GM19351 (cell line): Measurements from ENCODE around the gene GTPBP2.

Source experiments
- ATAC-seq: cut with Tn5 transposase; IDR thresholded peaks from one replicate; pipeline ENCODE4 v1.9.1; 2021; ENCODE audit warnings: mild to moderate bottlenecking, moderate library complexity; ENCODE audit not compliant: unreplicated experiment

Gene GTPBP2, protein sequence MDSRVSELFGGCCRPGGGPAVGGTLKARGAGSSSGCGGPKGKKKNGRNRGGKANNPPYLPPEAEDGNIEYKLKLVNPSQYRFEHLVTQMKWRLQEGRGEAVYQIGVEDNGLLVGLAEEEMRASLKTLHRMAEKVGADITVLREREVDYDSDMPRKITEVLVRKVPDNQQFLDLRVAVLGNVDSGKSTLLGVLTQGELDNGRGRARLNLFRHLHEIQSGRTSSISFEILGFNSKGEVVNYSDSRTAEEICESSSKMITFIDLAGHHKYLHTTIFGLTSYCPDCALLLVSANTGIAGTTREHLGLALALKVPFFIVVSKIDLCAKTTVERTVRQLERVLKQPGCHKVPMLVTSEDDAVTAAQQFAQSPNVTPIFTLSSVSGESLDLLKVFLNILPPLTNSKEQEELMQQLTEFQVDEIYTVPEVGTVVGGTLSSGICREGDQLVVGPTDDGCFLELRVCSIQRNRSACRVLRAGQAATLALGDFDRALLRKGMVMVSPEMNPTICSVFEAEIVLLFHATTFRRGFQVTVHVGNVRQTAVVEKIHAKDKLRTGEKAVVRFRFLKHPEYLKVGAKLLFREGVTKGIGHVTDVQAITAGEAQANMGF

DNA sequence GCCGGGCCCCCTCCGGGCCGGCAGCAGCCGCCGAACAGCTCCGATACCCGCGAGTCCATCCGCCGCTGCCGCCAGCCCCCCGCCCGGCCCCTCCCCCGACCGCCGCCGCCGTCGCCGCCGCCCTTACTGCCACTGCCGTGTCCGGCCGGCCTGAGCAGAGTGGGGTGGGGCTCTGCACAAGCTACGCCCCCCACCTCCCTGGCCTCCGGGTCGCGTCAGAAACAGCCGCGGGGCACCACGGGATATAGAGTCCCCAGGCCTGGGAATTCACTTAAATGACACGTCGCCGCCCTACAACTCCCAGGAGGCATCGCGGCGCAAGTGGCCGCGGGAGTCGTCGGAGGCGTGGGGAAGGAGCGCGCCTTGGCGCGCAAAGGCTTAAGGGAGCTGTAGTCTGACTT is at the start of gene GTPBP2:
Gene GTPBP2, minus strand, starts transcription at position 161 of the 401 bp plus-strand sequence. Its CDS starts 102 bp downstream, at position 59.
- ATAC-seq, result peak; percentile 78

DNA sequence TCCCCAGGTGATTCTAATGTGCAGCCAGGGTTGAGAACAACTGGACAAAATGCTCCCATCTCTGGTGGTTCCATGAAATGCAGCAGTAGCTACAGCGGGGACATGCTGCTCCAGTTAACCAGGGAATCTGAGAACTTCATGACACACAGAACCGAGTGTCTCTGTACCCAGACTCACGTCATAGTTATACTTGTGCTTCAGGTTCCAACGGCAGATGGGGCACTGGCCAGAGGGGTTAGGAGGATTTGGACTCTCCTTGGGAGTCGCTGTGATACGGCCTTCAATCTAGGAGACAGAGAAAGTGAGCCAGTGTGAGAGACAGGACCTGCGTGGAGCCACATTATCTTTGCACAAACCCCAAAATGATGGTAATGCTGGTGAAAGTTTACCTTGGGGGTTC is 49.3 kb upstream of the GTPBP2 start:
- ATAC-seq, result no peak

DNA sequence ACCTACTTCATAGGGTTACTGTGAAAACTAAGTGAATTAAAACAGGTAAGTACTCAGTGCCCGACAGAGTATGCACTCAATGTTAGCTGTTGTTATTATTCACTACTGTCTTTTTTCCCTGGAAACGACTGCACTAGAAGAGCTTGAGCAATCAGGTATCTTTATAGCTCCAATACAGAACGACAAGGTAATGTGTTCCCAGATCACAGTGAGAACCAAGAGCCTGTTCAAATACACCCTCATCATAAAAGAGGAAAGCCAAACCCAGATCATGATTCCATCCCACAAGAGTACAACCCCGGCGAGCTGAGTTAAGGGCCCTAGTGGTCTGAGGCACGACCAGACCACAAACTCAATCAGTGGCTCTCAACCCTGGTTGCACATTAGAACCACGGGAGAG is 48.7 kb upstream of the GTPBP2 start:
- ATAC-seq, result no peak

DNA sequence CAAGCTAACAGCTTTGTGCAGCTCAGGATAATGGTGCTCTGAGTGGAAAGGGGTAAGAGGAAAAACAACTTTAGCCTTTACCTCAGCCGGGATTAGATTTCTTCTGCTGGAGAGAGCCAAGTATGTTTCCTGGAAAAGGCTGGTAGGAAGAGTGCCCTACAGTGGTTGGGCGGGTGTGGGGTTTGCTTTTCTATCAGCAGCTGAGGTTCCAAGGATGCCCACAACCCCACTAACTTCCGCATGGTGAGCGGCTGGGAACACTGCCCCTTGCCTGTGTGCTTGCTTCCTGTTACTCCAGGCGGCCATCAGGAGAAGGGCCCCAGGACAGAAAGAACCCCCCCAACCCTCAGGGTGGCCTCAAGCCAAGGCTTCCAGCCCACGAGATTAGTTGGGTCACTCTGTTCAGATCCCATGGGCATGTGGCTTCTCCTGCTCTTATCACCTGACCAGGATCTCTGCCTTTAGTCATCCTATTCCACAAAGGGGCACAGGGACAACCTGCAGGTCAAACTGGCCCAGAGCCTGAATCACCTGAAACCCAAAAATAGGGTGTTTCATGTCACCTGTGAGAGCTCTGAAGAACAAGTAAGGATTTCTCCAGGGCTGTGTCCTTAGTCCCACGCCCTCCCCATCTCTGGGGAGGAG is 48.0 kb upstream of the GTPBP2 start:
- ATAC-seq, result no peak

DNA sequence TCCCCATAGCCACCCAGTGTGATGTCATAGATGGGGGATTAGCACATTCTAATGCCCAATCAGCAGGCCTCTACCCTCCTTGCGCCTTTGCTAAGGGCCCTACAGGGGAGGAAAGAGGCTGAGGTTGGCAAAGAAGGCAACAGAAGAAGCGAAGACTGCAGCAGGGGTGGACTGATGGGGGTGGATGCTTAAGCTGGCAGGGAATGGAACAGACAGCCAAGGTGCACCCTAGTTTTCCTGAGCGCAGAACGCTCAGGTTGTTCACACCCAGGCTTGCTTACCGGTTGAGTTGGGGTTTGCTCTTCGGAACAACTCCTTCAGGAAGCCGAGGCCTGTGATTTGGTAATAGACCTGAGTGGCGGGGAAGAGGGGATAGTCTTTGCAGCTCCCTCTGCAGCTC is 45.9 kb upstream of the GTPBP2 start:
- ATAC-seq, result no peak

DNA sequence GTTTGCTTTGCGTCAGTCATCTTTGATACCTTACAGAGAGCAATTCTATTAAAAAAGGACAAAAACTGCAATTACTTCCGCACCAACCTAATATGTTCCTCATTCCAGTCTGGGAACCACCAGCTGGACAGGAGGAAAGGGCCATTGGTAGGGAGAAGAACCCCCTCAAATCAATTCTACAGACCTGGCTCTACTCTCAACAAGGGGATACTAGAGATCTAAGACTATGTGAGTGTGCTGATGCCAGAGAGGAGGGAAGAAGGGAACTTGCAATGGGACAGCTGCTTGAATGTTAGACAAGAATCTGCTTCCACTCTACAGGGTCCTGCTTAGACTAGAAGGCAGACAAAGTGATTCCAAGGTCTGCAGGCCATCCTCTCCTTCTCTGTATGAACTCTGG is 45.2 kb upstream of the GTPBP2 start:
- ATAC-seq, result no peak

DNA sequence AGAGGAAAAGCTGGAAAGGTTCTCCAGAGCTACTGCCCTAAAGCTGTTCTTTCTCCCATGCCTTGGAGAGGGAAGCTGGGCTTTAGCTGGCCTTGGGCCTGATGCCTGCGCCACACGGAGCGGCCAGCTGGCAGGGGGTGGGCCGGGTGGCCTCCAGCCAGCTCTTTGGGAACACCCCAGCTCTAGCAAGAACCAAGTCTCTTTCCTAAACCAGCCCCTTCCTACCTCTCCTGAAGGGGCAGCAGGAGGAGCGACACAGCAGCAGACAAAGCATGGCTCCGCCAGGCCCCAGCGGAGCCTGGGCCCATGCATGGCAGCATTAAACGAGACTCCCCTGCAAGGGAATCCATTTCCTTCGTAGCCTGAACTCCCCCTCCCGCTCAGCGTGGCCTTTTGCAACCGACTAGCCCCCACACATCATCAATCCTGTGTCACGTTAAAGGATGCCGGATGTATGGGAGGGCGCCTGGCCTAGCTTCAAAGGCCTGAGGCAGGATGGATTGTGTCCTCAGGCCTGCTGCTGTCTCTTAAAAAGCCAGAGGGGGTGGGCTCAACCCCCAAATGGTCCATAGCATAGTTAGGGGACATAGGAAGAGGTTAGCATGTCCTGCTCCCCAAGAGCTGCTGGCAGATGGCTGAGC is 44.5 kb upstream of the GTPBP2 start:
- ATAC-seq, result no peak

DNA sequence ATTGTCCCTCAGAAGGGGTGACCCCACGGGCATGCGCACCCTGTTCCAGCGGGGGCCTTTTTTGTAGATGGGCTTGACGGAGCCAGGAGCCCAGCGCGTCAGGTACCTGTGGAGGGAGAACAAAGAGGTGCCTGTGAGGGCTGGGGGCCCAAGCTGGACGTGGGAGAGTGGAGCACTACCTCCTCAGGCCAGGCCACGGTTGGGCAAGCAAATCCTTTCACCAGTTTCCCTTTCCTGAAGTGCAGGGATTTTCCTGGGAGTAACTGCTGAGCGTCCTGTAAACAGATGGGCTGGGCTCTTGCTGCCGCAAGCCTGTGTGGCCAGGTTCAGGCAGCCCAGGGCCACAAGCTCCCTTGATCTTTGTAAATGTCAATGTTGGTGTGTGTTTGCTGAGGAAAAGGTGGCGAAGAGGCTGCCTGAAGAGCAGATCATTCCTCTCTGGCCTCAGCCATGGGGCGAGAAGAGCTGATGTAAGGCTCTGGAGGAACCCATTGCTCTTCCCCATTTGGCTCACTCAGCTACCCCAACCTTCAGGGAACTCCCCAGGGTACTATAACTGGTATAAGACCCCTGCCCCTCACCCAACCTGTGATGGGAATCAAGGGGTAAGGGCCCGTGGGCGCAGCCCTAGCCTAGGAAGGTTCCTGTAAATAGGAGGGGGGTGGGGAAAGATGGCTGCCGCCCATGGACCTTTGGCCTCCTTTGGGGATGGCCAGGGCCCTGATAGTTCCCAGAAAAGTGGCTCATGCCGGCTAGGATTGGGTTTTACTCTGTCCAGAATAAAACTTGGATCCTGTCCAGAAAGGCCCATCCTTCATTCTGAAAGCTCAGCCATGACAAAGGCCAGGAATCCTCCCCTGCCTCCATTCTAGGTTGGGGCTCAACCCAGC is 43.0 kb upstream of the GTPBP2 start:
- no peak for ATAC-seq

DNA sequence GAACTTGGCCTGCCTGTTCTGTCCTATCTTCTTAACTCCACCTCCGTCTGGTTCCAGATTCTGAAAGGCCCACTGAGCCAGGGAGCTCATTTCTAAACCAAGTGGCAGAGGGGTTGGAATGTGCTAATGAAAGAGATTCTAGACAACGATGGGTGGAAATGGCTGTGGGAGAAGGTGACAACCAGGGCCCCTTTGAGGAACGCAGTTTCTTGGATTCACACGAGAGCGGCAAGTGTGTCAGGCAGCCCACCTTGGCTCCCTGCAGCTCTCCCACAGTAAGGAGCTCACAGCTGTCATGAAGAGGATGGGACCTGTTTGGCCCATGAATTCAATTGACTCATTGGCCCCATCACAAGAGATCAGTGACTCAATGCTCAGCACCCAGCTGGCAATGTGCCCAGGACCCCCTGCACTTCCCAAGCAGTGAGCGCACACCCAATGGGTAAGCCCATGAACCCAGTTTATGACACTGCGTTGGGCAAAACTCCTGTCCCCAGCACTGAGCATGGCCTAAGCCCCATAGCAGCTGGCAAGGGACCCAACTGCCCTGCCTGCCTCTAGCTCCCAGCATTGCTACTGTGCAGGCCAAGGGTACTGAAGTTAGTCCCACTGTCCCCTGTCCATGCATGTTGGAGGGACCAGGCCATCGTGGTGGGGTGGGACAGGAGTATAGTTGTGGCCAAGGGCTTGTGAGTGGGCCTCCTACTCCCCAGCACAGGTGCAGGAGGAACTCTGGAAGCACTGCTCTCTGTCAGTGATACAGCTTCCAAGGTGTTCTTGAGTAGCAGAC is 42.1 kb upstream of the GTPBP2 start:
- no peak for ATAC-seq

DNA sequence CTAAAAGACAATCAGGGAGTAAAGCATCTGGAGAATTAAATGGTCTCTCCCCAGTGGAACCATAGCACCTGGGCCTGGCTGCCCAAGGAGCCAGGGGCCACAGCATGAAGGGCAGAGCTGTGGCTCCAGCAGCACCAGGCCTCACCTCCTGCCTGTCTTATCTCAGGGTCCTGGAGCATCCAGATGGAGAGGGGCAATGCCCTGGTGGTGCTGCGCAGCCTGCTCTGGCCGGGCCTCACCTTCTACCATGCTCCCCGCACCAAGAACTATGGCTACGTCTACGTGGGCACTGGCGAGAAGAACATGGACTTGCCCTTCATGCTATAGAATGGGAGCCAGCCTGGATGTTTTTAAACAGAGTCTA is 41.5 kb upstream of the GTPBP2 start:
- ATAC-seq, result no peak

DNA sequence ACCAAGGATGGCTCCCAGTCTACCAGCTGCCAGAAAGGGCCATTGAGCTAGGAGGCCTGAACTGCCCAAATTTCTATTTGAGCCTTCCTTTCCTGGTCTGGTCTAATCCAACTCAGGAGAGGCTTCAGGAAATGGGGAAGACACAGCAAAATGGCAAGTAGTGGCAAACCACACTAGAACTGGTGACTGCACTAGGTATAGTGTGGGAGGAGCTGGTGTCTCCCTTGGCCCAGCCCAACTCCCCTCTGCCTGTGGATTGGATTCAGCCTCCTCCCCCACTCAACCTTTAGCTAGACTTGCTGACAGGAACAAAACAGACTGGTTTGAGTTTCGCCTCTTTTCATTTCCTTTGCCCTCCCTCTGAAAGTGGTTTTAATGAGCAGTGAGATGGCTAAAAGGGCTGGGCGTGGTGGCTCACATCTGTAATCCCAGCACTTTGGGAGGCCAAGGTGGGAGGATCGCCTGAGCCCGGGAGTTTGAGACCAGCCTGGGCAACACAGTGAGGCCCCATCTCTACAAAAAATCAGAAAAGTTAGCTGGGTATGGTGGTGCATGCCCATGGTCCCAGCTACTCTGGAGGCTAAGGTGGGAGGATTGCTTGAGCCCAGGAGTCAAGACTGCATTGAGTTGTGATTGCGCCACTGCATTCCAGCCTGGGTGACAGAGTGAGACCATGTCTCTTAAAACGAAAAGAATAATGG is 41.0 kb upstream of the GTPBP2 start:
- ATAC-seq, result no peak

DNA sequence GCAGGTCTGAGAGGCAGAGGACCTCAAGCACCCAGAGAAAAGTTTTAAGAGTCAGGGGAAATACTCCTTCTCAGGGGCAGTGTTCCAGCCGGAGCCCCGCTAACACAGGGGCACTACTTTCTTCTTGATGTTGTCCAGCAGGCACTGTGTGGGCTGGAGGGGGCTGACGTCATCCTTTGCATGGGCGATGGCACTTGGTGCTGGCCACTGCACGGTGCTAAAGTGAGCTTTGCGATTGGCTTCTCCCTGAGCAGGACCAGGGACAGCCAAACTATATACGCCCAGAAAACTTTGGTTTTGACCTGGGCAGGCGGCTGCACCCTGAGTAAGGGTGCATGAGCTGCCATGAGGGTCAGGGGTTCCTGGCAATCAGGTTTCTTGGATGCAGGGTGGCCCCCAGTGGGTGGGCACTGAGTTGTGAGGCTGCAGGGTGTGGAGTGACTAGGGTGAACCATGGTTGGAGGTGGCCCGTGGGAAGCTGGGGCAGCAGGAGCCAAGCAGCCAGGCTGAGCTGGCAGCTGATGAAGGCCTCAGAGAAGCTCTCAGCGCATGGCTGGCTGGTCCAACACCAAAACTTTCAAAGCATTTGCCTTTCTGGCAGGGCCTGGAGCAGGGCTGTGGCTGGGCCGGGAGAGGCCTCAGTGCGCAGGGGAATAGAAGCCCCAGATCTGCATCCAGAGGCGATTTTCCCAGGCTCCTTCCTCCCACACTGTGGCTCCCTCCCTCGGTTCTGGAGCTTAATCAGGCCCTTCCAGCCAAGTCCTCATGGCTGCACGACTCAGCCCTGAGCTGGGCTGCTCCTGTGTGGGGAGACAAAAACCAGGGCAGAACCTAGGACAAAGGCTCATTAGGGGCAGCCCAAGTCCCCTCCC is 40.2 kb upstream of the GTPBP2 start:
- no peak for ATAC-seq

DNA sequence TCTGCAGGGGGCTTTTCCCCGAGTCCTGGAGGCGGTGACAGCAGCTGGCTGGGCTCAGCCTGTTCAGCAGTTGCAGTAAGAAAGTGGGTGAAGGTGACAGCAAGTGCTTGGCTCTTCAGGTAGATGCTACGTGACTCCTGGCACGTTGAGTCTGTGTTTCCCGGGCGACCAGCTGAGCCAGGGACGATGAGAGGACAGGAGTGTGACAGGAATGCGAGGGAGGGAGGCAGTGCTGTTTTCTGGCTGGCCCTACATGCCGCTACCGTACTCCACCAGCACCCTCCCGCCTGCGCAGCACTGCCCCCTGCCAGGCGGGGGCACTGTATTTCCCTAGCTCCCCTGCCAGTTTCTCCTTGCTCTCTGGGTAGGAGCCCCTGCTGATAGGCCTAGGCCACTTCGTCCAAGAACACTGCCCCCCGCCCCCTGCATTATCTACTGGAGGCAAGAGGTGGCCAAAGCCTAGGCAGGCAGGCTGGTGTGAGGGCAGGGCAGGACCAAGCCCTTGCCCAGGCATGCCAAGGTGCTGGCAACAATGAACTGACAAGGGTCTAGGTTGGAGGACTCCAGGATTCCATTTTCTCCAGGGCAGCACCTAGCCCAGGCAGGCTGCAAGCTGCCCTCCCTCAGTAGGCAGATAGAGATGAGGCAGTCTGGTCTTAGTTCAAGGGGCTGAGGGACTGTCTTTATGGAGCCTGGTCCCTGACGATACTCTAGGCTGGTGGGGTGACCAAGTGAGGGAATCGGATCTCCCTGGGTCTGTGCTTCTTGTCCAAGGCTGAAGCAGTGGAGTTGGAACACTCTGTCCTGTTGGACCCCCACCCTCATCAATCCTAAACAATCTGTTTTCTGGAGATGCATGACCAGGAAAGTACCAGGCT is 39.3 kb upstream of the GTPBP2 start:
- ATAC-seq, result no peak

DNA sequence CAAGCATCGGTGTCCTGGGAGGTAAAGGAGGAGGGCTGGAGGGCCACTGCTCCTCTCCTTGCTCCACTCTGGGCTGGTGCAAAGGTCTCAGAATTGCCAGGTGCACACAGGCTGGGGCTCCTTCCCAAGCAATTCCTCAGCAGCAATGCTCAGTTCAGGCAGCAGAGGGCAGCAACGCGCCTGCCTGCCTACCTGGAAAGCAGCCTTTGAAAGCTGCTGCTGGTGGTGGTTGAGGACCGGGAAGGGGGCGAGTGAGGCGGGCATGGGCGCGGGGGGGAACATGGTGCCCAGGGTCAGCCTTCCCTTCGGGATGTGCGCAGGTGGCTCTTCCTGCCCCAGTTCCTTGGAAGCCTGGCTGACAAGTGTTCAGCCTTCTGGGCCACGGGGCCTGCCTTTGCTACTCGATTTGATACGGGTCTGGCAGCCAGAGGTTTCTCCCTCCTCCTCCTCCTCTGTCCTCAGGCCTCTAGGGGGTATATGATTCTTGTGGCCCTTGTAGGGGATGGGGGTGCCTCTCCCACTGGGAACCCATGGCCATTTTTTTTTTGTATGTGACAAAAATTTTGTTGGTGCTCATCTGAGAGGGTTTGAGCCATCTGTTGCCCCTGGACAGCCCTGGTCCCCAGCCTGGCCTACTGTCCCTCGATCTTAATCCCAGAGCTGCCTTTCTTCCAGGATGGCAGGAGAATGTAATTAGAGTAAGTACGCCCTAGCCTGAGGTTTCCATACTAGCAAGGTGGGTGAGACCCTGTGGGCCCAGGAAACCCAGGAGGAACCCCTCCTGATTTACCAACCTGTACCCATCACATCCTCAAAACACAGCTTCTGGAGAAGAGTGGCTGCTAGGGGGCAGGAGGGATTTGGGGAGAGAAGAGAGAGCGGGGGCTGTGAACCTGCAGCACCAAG is 38.4 kb upstream of the GTPBP2 start:
- ATAC-seq, result peak; percentile 60

DNA sequence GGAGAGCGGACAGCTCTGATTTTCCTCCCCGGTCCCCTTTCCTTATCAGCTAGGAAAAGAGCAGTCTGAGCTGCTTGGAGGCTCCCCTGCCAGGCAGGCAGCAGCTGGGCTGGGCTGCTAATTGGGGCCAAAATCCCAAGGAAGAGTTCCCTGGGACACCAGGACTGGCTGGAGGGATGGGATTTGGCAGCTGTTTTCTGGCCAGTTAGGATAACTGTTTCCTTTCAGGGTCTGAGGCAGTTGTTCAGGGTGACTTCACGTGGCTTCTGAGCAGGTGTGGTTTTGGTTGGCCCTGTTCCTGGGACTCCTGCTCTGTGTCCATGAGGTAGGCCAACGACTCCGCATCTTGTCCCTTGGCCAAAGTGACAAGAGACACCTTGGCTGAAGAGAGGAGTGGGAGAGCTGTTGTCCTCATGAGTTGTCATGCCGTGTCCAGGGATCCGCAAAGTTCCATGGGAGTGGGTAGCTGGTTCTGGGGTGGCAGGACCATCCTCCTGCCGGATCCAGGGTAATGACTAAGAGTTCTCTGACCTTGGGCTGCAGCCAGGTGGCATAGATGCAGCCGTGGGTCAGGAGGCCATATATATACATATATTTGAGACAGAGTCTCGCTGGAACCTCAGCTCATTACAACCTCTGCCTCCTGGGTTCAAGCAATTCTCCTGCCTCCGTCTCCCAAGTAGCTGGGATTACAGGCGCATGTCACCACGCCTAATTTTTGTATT is 37.3 kb upstream of the GTPBP2 start:
- ATAC-seq, result no peak

DNA sequence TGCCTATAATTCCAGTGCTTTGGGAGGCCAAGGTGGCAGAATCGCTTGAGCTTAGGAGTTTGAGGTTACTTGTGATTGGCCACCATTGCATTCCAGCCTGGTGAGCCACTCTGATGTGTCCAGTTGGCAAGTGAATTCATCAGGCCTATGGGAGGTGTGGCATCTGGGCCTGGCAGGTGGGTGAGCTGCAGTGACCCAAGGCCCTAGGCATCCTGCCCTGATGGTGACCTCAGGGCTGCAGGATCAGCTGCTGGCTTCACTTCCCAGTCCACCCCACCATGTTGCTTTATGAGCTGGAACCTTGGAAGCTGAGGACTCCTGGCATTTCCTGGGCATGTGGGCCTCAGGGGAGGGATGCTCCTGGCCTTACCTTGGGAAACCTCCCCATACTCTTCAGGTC is 36.3 kb upstream of the GTPBP2 start:
- ATAC-seq, result no peak
